ENCODE results near the gene NDP.

DNA sequence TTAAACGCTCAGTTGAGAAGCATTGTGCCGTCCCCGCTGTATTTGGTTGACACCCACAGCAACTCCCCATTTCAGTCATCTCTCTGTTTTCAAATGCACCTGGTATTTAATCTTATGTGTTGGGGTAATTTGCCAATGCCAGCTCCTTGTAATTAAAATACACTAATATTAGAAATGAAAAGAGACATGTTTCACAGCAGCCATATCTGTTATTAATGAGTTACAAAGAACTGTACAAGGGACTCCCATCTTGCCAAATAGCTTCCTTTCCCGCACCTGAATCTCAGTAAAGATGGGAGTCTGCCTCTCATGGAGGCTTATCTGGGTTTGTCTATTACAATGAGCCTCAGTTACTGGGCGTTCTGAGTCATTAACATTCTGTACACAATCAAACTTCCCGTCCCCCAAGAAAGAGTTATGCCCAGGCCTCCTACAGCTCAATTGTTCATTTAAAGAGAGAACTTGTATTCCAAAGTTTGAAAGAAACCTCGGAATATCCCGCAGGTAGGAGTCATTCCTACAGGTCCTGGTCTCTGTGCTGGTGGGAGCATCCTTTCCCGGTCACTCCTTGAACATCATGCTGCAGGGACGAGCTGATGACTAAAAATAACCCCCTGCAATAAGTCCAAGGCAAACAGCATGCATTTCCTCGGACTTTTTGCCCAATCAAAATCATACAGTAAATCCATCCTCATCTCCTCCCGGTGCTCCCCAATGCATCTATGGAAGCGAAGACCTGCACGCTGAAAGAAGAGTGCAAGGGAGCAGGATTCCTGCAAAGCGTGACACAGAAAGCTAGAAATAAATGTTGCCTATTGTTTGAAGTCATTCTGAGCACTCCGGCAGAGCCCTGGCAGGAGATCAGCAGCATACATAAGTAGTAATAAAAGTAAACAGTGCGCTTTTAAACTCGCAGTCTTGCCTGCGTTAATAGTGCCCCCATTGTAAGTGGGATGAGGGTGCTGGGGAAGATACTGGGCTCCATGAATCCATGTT, 926 bp downstream of the NDP start:
- TF ChIP-seq GATA3 (IDR thresholded peaks at IDR 0.05; ENCODE audit: low read depth, low read length) (no peak), GATA2 (IDR thresholded peaks at IDR 0.05; ENCODE audit: low read depth, low read length) (no peak)

All from SH-SY5Y (cell line).